Inferior parietal cortex (tissue), 1 donor: ENCODE results near the gene RAET1G.
"Not testable (repeated sequence)": the region's sequence is repeated elsewhere in the genome, so short reads cannot be mapped to it uniquely, and the experiment has no call there.

Source experiments
- DNase-seq: peaks from one replicate; pipeline ENCODE4 v3.0.0-alpha.2; 2016; ENCODE audit errors: extremely low spot score

Gene RAET1G

GRCh38 chr6:149913540-149914240 lies 9.2 kb downstream of the RAET1G start:
- DNase-seq = no peak

DNA sequence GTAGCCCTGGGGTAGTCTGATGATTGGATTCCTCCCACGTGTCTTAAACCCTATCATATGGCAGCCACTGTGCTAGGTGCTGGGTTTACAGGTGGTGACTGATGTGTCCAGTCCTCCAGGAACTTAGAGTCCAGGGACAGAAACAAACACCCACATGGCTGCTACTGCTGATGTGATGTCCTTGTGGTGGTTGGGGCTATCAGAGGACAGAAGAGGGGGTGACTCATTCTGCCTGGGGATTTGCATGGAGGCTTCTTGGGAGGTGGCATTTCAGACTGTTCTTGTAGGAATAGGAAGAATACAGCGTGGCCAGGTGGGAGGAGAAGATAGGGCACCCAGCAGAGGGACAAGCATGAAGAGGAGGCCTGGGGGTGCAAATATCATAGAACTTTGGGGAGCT lies 9.8 kb downstream of the RAET1G start:
- DNase-seq = no peak

DNA sequence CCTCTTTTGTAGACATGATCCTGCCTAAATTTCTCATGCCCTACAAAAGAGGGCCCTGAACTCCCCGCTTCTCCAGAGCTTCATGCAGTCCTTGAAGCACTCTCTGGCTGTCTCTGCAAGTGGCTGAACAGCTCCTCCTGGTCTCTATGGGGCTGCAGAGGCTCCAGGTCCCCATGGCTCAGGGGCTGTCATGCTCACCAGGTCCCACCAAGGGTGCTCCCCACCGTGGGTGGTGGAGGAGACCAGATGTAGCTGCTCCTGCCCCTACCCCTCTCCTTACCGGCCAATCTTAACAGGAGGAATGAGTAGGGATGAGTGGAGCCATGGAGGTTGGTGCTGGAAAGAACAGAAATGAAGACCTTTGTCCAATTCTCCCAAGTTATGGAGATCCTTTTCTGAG lies 10.2 kb downstream of the RAET1G start:
- not testable (repeated sequence) for DNase-seq

DNA sequence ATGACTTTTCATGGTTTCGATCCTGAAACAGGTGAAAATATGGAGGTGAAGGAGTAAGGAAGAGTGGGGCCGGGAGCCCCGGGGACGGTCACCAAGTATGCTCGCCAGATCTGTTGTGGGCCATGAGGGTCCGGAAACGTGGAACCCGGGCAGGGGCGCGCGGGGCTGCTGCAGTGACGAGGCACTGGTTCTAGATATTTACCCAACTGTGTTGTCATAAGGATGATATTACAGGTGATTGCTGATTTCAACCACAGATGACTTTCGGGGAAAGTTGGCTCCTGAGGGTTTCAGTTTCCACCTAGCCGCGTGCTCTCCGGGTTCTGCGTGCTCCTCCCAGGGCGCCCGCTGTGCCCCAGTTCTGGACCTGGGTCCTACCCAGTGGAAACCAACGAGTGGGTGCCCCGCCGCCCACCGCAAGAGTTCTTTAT lies 12.2 kb downstream of the RAET1G start:
- no peak for DNase-seq

DNA sequence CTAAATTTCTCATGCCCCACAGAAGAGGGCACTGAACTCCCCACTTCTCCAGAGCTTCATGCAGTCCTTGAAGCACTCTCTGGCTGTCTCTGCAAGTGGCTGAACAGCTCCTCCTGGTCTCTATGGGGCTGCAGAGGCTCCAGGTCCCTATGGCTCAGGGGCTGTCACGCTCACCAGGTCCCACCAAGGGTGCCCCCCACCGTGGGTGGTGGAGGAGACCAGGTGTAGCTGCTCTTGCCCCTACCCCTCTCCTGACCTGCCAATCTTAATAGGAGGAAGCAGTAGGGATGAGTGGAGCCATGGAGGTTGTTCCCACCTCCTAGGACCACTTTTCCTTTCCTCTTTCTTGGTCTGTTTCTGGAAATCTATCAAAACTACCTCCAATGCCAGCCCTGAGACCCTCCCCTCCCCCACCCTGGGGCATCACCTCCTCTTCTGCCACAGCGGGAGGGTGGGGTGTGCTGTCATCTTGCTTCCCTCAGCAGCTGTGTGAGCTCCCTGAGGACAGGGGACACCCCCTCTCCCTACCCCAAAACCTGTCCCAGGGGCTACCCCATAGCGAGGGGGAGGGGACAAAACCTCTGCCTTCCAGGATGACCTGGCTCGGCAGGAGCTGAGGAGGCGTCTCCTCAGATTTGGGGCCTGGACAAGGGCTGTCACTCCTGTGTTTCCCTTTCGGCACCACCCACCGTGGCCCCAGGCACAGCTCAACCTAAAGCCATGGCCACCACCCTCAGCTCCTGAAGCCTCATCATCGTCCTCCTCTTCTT lies 13.0 kb downstream of the RAET1G start:
- no peak for DNase-seq

DNA sequence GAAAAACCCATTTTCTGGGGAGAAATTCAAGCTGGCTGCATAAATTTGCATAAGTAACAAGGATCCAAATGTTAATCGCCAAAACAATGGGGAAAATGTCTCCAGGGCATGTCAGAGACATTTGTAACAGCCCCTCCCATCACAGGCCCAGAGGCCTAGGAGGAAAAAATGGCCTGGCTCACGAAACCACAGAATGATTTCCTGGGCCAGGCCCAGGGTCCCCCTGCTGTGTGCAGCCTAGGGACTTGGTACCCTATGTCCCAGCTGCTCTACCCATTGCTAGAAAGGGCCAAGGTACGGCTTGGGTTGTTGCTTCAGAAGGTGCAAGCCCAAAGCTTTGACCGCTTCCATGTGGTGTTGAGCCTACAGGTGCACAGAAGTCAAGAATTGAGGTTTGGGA lies 14.4 kb downstream of the RAET1G start:
- not testable (repeated sequence) for DNase-seq

DNA sequence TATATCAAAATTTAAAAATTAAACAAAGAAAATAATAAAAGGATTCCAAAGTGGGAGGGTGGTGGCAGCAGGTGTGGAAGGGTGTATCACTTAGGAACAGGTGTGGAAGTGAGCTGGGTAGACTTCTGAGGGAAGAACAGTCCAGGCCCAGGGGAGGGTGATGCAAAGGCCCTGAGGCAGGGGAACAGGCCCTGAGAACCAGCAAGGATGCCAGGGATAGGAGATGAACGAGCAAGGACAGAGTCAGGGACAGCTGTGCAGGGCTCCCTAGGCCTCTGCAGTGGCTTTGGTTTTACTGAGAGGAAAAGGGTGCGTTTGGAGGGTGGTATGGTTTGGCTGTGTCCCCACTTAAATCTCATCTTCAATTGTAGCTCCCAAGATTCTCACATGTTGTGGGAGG lies 15.6 kb downstream of the RAET1G start:
- DNase-seq = no peak

DNA sequence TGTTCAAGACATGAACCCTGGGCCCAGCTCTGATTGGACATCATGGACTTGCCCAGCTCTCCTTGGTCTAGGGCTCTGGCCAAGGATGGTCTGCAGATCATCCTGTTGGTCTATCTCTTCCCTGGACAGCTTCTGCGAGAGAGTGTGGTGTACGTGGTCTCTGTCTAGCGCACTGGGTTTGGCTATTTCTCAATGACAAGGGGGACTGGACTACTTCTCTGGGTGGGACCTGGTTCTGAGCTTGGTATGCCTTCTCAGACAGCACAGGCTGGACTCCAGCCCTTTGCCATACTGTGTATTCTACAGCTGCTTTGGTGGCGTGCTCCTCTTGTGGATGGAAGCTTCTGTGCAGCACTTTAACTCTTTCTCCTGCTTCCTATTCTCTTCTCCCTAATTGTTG lies 16.5 kb downstream of the RAET1G start:
- no peak for DNase-seq

DNA sequence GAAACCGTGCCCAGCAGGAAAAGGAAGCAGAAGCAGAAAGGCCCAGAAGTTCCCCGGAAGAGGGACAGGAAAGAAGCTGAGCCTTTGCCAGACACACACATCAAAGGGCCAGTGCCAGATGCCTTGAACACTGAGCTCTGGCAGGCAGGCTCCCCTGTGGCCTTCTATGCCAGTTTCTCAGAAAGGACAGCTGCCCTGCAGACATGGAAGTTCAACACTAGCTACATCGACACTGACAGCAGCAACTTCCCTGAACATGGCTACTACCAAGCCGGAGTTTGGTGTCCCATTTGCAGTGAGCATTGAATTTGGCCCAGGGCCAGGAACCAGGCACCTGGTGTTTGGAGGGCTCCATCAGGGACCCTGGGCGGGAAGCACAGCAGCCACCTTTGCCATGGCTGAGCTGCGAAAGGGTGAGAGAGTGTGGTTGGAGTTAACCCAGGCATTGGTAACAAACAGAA lies 17.0 kb downstream of the RAET1G start:
- DNase-seq = no peak

- DNase-seq = no peak
Observed at GRCh38 chr6:149905371-149905910, 17.5 kb downstream of the RAET1G start.

GRCh38 chr6:149904661-149905370 lies 18.1 kb downstream of the RAET1G start:
- DNase-seq = no peak

DNA sequence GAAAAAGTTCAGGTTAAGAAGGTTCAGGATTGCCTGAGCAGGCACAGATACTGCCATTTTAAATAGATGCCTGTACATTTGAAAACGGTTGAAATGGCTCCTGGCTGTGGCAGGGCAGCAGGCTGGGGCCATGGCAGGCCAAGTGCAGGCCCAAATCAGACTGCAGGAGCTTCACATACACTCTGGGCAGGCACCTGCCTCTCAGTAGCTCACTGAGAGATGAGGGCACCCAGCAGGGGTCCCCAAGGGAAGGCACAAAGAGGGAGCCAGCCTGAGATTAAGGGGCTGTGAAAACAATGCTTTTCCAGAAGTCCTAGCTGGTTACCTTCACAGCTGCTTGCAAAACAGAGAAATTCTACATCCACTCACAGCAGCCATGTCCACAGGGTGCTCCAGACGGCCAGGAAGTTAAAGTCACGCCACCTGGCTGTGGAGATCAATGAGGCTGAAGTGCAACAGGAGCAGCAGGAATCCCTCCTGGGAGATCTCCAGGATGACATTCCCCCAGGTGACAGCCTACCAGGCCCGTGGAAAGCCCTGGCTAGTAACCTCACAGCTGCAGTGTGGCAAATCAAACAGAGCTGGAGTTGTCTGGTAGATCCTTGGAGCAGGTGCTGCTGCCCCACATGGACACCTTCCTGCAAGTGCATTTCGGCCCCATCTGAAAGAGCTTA lies 18.8 kb downstream of the RAET1G start:
- no peak for DNase-seq

DNA sequence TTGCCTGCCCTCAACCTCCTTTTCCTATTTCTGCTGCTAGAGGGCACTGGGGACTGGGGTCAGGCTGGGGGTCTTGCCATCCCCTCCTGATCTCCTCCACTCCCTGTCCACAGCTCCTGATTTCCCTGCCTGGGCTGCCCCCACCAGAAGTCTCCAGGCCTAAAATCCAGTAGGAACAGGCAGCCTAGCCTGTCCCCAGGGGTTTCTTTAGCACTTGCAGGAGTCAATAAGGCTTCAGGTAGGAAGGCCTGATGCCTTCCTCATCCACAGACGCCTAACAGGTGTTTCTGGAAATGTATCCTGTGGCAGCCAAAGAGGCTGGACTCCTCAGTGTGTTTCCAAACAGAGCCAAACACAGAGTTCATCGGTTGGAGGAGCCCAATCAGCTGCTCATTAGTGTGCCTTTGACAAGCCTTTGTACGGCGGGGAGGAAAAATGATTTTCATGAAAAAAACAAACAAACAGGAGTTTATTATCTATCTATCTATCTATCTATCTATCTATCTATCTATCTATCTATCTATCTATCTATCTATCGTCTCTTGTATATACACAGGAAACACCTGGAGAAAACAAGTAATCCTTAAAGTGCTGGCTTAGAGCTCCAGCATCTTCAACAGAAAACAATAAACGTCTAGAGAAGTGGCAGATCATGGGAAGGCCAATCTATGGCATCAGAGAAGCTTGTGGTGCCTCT lies 21.3 kb downstream of the RAET1G start:
- no peak for DNase-seq

GRCh38 chr6:149900620-149901443 lies 22.1 kb downstream of the RAET1G start:
- no peak for DNase-seq

GRCh38 chr6:149899926-149900619 lies 22.8 kb downstream of the RAET1G start:
- no peak for DNase-seq

DNA sequence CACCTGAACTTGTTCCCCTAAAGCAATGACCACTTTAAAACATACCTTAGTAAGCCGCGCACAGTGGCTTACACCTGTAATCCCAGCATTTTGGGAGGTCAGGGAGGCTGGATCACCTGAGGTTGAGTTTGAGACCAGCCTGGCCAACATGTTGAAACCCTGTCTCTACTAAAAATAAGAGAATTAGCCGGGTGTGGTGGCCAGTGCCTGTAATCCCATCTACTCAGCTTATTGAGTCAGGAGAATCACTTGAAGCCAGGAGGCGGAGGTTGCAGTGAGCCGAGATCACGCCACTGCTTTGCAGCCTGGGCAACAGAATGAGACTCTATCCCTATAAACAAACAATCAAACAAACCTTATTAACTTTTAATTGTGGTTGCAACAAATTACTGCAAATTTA lies 23.4 kb downstream of the RAET1G start:
- no peak for DNase-seq

- DNase-seq = no peak
Observed at GRCh38 chr6:149898966-149899365, 24.0 kb downstream of the RAET1G start.

GRCh38 chr6:149897855-149898744 lies 24.8 kb downstream of the RAET1G start, which contains the start of gene RAET1E:
TSS of gene RAET1E (minus strand) at chr6:149898113. CDS start at chr6:149890901, 7,212 bp downstream.
- DNase-seq = no peak
